HK-2 (cell line): ENCODE measurements around the gene TMEM239.
"Not testable (repeated sequence)": the region's sequence is repeated elsewhere in the genome, so short reads cannot be mapped to it uniquely, and the experiment has no call there.

ENCODE experiments used
- DNase-seq: peaks from one replicate; pipeline ENCODE4 v3.0.0-alpha.2; 2018; ENCODE audit not compliant: unreplicated experiment

Gene TMEM239

DNA sequence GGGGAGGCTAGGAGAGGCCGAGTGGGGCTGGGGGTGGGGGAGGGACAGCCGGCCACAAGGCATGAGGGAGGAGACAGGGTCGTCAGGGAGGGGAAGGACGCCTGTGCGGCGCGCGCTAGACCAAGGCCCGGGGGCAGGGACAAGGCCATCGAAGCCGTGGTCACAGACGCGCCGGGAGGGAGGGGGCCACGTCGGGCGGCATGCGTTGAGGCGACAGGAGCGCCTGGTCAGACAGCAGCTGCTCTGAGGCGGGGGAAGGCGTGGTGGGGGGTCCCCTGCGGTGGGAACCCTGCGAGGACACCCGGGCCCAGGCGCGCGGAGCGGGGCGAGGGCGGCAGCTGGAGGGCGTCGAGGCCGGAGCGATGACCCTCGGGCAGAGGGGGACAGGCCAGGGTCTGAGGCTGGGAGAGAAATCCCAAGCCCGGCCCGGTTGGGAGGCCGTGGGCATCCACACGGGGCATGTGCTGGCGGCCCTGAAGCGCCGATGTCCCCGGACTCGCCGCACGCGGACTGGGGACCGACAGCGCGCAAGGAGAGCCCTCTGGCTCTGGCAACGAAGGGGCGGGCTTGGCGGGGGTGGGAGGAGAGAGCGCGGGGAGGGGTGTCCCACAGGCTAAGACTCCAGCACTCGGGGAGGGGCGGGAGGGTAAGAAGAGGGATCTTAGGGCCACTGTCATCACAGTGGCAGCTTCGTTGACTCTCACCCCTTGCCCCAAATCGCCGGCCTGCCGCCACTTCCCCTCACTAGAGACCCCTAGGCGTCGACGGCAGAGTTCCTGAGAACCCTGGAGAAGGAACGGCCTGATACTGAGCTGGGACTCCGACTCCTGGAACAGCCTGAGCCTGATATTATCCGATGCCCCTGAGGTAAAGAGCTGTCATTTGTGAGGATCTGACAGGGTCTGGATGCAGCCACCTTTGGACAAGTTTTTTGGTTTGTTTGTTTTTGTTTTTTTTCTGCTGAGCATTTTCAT lies 5.0 kb downstream of the TMEM239 start:
- no peak for DNase-seq

DNA sequence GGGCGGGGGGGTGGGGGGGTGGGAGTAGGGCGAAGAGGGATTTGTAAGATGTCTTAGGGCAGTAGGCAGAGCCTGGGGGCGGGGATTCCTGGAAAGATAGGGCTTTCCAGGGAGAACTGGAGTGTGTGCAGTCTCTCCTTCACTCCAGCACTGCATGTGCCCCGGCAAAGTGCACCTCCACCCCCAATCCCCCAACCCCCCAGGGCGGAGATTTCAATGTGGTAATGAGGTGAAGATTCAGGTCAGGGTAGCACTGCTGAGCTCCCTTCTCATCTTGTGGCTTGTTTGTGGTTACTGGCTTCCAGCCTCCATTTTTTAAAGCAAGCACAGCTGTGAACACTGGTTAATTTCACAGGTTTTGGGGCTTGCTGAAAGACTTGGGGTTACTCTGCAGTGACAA lies 5.9 kb downstream of the TMEM239 start:
- DNase-seq = no peak

DNA sequence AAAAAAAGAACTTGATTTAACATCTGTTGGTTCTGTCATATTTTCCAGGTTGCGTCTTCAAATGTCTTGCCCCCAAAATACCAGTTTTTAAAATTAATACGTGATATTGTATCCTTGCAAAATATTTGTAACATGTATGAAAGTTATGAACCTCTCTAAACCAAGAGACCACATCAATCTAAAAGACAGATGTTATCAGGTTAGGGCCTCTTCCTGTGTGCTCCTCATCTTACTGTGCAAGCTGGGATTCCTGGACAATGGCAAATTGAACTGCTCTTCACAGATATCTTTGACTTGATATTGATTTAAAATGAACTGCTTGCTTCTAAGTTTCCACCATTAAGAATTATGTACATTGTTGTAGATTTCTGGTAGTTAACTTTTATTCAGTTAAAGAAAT lies 9.6 kb downstream of the TMEM239 start:
- no peak for DNase-seq

DNA sequence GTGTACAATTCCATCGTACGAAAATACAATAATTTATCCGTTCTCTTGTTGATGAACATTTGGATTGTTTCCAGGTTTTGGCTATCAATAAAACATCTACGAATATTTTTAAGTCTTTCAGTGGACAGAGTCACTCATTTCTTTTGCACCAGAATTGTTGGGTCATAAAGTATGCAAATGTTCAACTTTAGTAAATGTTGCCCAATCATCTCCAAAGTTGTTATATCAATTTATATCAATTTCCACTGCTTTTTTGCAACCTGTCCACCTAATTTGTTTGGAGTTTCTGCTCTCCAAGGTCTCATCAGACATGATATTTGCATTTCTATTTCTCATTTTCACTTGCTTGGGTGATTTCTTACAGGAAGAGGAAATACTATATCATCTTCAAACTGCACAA lies 10.5 kb downstream of the TMEM239 start:
- DNase-seq = no peak

DNA sequence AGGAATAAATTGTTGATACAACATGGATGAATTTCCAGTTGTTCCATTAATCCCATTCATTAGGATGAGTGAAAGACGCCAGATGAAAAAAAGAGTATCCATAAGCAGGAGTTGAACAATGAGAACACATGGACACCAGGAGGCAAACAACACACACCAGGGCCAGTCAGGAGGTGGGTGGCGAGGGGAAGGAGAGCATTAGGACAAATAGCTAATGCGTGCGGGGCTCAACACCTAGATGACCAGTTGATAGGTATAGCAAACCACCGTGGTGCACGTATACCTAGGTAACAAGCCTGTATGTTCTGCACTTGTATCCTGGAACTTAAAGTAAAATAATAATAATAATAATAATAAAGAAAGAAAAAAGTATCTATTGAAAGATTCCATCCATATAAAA lies 13.2 kb downstream of the TMEM239 start:
- DNase-seq = no peak

DNA sequence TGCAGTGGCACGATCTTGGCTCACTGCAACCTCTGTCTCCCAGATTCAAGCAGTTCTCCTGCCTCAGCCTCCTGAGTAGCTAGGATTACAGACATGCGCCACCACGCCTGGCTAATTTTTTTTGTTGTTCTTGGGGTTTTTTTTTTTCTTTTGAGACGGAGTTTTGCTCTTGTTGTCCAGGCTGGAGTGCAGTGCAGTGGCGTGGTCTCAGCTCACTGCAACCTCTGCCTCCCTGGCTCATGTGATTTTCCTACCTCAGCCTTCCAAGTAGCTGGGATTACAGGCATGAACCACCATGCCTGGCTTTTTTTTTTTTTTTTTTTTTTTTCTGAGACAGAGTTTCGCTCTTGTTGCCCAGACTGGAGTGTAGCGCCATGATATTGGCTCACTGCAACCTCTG lies 15.0 kb downstream of the TMEM239 start:
- DNase-seq = not testable (repeated sequence)

DNA sequence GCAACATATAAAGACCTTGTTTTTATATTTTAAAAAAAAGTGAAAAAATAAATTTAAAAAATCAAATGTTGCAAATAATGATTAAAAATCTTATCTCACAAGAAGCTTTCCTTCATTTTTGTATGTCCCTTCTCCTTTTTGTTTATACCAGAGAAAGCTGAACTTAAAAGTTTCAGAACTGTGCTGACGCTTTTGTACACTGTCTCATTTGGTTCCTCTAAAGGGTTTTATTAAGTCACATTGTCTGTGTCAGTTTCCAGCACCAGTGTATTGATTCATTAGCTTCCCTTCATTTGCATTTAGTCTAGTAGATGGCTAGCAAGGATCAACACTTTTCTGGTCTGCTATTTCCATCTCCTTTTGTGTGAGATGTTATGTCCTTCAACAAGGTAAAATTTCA lies 17.6 kb downstream of the TMEM239 start:
- no peak for DNase-seq

DNA sequence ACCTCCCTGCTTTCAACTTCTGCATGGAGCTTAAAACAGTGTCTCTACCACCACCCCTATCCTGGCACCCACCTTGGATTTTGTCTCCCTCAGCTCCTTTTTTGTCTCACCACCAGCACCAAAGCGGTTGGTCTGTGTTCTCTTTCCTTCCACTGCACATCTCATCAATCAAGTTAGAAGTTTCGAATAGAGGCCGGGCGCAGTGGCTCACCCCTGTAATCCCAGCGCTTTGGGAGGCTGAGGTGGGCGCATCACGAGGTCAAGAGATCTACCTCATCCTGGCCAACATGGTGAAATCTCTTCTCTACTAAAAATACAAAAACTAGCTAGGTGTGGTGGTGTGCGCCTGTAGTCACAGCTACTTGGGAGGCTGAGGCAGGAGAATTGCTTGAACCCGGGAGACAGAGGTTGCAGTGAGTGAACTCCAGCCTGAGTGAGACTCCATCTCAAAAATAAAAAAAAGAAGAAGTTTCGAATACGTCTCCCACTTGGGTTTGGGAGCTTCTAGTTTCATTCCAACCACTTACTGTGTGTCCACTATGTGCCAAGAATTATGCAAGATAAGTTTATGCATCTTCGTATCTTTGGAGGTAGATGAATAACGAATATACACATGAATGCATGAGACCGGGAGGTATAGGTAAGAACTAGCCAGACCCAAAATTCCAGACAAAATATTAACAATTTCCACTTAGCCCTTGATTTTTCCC lies 18.4 kb downstream of the TMEM239 start:
- no peak for DNase-seq

DNA sequence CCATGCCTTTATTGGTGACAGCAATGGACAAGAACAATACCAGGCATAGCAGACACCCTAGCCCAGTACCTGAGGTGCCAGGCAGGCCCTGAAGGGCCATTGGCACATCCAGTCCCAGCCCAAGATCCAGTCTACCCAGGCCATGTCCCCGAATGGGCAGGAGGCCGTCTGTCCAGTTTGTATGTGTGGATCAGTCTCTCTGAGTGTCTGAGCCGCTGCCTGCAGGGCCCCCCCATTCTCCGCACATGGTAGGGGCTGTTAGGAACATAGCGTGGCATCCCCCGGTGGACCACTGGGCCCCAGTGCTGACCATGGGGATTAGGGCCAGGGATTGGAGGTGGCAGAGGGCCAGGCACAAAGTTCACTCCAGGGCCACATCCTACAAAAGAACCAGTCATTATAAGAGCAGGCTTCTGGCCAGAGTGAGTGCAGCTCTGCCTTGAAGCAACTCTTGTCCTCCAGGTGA lies 19.2 kb downstream of the TMEM239 start:
- DNase-seq = no peak

DNA sequence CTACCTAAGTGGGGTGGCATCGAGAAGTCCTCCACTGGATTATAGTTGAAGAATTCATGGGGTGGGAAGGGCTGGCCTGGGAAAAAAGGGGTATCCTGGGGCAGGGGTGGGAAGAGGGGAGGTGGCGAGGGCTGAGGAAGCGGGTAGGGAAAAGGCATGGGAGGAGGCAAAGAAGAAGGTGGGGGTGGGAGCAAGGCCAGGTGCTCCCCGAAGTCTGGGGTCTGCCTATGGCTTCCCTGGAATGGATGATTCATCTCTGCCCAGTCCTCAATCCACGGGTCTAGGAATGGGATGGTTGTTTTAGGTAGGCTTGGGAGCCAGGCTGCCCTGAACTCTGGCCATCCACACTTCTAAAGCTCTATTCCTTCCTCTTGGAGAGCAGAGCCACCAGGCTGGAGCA lies 19.9 kb downstream of the TMEM239 start:
- no peak for DNase-seq

DNA sequence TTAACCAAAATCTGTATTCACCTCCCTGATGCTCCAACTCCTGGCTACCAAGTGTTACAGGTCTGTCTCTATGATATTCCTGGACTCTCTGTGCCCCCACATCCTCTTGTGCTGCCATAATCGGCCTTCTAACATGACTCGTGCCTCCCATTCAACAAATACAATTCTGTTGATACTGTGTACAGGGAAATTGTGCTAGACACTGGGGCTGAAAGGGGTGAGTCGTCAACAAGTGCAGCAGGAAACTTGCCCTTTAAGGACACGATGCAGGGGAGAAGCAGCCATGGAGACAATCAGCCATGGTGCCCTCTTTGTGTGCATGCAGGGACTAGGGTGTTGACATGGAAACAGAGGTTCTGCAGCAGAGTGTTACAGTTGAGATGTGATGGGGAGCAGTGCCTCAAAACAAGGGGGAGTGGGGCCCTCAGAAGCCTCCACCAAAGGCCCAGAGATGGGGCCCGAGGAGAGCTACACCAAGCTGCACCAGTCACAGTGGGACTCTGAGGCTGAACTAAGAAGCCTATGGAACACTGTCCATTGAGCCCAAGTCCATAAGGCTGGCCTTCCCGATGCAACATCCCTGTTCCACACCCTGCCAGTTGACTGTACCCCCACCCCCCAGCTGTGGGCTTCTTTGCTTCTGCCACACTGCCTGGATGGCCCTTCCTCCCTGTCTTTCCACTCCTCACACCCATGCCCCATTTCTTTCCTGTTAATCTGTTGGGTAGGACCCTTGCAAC lies 21.2 kb downstream of the TMEM239 start:
- no peak for DNase-seq

DNA sequence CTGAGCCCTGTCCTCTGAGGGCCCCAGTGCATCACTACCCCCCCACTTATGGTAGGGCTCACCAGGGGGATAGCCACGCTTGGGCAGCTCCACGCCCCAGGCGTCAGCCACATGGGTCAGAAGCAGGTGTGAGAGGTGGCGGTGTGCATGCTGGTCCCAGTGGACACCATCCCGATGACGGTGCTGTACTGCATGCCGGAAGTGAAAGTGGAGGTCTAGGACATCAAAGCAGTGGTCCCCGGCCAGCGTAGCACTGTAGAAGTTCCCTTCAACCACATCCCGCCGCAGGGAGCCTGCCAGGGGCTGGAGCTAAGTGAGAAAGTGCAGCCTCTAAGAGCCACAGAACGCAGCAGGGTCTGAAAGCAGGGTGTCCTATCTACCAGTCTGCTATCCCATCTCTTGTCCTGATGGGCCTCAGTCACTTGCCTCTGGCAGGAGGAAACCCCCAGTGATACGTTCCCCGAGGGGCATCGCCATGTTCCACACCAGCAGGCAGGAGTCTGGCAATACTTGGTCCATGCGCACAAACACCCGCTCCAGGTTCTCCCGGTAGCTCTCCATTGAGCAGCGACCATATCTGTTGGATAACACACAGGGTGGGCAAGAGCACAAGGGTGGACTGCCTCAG lies 22.1 kb downstream of the TMEM239 start:
- no peak for DNase-seq

DNA sequence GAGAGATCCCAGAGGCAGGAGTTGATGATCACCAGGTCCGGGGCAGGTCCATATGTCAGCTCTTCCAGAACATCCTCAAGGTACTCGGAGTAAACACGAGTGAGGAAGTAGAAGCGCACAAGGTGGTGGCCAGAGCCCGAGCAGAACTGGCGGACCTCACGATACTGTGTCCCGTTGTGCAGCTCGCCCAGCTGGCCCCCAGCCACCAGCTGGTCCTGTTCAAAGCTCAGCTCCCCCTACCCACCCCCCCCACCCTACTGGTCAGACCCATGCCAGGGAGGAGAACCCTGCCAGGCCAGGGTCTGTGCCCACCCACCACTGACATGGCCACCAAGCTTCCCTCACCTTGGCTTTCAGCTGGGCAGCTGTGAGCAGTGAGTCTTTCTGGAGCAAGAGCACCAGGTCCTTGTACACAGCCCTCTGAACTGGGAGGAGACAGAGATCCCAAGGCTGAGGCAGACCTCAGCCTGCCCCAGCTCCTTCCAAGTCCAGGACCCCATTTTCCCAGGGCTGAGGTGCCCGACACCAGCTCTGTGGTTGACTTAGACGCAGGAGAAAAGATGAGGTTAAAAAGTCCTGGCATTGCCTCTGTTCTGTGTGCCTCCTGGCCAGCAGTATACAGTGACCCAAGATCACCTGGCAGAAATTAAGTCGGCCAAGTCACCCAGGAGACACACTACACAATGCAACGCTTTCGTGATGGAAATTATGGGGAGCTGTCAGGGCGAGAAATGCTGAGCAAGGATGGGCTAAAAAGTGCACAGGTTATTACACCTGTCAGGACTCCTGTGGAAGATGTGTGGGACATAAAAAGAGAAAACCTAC lies 22.9 kb downstream of the TMEM239 start:
- no peak for DNase-seq

DNA sequence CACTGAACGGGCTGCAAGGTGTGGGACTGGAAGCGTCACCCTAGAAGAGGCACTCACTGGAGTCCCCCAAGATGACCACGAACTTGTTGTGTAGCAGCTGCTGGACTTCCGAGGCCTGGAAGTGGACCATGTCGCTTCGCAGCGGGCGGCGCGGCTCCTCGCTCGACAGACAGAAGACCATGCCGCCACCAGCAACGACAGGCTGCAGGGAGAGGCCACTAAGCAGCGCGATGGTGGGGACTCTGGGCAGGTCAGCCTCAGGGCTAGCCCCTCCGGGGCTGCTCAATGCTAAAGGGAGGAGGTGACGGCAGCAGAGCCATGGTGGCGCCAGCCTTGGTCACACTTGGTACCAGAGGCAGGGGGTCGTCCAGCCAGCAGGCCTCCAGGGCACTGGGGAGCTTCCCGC lies 23.6 kb downstream of the TMEM239 start:
- DNase-seq = no peak

DNA sequence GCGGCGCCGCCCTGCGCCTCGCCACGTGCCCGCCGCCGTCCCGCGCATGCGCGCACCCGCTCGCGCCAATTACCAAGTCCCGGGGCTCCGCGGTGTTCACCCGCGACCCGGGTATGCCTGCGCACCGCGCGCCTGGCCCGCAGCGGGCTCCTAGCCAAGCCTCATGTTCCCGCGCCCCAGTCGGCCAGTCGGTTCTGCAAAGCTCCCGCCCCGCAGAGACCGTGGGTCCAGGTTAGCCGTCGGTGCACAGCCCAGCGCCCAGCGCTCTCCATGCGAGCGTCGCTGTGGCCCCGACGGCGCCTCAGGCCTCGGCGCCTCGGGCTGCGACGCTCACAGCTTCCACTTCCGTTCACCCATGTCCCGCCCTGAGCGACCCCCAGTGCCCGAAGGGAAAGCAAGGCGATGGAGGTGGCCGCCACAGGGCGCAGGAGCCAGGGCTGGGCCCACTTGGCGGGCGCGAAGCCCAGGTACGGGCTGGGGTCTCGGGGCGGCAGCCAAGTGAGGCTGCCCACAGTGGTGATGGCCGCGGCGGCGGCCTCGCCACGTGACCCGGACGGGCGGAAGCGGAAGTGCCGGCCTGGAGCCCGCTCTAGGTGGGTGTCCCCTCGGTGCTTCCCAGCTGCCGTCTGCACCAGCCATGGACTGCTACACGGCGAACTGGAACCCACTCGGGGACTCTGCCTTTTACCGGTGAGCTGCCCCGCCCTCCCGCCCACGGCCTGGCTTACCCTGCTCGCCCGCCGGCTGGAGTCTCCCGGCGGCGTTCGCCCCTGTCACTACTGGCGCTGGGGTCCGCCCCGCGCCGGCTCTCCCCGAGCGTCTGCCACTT lies 24.2 kb downstream of the TMEM239 start, which contains the start of the genes PCED1A and VPS16:
Gene PCED1A (minus strand): TSS at position 518 of the 829 bp plus-strand sequence. CDS start 743 bp downstream, outside the sequence.
Gene VPS16 (plus strand): TSS at position 608 of the 829 bp plus-strand sequence. CDS start 30 bp downstream, at position 638.
- DNase-seq = peak; percentile 92

DNA sequence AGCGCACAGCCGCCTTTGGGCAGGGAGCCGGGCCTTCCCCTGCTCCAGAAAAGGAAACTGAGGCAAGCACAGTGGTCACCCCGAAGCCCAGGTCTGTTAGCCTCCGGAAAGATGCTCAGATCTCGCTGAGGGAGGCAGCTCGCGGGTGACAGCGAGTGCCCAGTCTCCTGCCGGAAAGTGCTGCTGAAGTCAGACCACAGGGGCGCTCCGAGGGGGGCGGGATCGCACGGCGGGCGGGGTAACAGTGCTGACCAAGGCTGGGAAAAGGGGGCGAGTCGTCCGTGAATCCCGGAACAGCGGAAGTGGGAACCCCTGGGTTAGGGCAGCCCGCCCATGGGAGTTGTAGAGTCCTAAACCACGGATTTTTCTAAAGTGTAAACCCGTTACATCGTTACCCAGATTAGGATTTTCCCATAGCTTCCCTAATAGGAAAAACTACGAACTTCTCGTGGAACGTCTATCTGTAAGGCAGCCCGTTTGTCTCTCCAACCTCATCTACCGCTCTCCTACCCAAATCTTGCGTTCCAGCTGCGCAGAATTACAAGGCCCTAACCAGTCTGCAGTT lies 24.9 kb downstream of the TMEM239 start:
- DNase-seq = peak; percentile 85

DNA sequence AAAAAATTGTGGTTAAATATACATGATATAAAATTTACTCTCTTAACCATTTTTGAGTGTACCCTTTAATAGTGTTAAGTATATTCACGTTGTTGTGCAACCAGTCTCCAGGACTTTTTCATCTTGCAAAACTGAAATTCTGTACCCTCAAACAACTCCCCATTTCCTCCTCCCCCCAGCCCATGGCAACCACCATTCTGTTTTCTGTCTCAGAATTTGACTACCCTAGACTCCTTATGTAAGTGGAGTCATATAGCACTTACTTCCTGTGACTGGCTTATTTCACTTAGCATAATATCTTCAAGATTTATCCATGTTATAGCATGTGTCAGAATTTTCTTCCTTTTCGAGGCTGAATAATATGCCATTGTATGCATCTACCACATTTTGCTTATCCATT lies 29.4 kb downstream of the TMEM239 start:
- no peak for DNase-seq

DNA sequence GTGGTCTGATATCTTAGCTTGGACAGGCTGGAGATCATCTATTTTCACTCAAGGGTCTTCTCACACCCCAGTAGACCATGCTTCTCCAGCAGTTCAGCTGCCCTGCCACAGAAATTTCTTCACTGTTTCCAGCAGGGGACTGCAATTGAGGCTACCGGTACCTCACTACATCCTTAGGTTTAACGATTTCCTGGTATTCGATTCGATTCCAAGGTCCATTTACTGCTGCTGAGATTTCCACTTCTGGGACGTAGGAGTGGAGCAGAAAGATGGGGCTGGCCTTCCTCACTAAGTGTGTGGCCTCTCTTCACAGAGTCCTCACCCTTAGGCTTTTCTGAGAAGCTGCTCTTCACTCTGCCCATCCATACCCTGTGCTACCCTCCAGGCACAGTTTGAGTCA lies 30.5 kb downstream of the TMEM239 start:
- DNase-seq = no peak

DNA sequence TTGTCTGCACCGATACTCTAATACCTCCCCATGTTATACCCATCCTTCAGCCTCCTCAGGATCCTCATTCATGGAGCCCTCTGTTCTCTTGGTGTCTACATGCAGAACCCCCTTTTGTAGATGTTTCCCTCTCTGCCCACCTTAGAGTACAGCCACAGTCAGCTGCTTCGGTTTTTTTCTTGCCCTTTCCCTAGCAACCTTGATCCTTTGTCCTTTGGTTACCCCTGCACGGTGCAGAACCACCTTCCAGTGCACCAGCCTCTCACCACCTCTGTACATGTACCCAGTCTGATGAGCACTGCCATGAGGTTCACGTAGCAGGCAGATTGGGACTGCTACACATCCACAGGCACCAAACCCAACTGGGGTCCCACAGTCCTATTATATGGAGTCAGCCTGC lies 31.6 kb downstream of the TMEM239 start:
- no peak for DNase-seq
